Left renal pelvis (tissue), 4 donors: ENCODE data around the gene GPATCH8. TPM values are rescaled to one million over a fixed set of nuclear protein-coding genes. Genes with fewer than 3 reads are reported as not detected.

Experiments
- DNase-seq, 4 donors: peaks; one replicate each; pipeline ENCODE4 v3.0.0-alpha.2; 2013; ENCODE audit warnings: low read depth in 4 of 4, low spot score in 3 of 4
- polyA plus RNA-seq, 4 donors: library from polyadenylated mRNA; unstranded; fragments of 120-200 nt; gene quantifications; one replicate each; pipeline ENCODE4 v1.2.1, GENCODE V29; 2013; ENCODE audit not compliant: insufficient read length in 4 of 4

GPATCH8 gene
- polyA plus RNA-seq, 4 donors = 43.4 to 53.8 (median 47.0) TPM

DNA sequence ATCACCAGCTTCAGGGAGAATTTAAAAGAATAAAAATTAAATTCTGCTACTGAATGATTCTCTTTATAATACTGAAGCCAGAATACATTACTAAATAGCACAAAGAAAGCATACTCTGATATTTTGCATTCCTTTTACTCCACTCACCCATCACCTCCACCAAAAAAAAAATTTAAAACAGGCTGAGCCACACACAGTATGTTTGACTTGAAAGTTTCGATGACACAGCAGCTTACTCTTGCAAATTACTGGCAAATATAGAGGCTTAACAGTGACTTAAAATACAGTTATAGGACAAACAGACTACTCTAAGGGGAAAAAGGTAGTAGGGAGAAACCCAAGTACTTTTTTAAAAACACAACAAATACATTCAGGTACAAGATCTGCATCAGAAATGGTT lies 39.2 kb downstream of the GPATCH8 start:
- no peak for DNase-seq

DNA sequence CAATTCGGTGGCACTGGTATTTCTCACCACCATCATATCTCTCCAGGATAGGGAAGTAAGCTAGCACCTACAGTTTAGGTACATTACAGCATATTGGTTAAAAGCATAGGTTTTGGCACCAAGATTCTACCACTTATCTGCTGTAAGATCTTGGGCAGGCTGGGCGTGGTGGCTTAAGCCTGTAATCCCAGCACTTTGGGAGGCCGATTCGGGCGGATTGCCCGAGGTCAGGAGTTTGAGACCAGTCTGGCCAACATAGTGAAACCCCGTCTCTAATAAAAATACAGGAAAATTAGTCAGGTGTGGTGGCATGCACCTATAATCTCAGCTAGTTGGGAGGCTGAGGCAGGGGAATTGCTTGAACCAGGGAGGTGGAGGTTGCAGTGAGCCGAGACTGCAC lies 51.4 kb downstream of the GPATCH8 start:
- DNase-seq = no peak

DNA sequence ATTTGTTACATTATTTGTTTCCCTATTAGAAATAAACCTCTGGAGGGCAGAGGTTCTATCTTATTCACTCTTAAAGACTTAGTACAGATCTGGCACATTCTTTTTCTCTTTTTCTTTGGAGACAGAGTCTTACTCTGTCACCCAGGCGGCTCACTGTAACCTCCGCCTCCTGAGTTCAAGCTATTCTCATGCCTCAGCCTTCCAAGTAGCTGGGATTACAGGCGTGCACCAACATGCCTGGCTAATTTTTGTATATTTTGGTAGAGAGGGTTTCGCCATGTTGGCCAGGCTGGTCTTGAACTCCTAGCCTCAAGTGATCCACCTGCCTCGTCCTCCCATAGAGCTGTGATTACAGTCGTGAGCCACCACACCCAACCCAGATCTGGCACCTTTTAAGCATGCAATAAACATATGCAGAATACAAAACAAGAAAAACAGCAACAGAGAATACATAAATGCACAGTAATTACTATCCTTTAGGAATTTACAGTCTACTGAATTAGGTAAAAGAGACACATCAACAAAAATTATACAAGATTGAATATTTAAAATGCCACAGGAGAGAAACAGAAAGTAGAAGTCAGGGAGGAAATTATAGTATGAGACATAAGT lies 52.1 kb downstream of the GPATCH8 start:
- no peak for DNase-seq

DNA sequence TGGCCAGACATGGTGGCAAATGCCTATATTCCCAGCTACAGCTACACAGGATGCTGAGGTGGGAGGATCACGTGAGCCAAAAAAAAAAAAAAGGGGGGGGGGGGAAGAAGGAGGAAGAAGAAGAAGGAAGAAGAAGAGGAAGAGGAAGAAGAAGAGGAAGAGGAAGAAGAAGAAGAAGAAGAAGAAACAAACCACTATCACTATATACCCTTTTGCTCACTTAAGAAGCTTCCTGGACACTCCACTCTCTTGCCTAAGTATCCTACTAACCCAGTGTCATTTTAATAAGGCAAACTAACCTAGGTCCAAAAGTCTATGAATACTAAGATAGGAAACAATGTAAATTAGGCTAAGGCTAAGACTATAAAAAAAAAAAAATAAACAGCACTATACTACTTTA lies 54.8 kb downstream of the GPATCH8 start:
- no peak for DNase-seq

DNA sequence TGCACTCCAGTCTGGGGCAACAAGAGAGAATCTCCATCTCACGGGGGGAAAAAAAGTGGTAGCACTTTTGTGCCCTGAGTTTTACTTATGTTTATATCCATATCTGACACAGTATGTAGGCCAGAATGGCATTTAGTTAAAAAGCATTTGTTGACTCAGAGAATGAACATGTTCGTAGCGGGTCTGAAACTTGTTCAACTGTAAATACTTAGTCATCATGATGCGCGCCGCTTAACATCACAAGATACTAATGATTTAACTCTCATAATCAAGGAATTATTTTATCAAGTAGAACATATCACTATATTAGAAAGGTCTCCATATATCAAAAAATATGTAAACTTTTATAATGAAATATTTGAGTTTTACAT lies 58.5 kb downstream of the GPATCH8 start:
- no peak for DNase-seq

DNA sequence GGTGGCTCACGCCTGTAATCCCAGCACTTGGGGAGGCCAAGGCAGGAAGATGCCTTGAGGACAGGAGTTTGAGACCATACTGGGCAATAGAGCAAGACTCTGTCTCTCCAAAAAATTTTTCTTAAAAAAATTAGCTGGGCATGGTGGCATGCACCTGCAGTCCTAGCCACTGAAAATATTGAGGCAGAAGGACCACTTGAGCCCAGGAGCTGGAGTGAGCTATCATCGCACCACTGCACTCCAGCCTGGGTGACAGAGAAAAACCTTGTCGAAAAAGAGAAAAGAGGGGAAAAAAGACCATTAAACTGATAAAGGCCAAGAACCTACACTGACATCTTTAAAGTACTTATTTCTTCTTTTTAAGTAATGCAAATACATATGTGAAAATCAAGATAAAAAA lies 60.4 kb downstream of the GPATCH8 start:
- no peak for DNase-seq

DNA sequence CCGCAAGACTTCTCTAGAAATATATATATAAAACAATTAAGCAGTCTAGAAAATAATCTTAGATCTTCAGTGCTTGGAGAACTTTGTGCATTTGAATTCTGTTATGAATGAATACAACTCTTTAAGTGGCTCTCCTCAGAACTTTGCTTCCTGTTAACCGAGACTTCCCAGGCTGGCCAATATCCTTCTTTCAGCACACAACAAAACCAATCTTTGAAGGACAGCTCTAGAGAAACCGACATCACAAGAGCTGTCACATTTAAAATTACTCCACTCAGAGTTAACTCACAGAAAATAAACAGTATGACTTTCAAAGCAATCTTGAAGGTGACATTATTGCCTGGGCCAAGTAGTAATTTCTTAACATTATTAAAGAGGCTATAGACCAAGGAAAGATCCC lies 64.0 kb downstream of the GPATCH8 start:
- no peak for DNase-seq

DNA sequence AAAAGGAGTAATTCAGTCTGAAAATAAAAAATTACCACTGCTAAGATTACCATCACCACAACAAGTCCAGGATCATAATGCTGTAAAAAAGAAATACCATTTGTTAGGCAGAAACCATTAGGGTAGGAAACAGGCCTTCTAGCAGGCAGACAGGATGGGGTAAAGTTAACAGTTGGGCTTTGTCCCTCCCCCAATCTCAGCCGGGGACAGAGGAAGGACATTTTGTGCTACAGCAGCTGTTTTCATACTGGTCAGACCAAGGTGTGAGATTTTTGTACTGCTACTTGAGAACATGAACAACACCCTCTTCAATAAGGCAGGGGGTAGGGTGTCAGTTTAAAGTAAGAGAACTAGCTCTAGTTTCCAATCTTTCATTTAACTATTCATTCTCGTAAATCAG lies 64.6 kb downstream of the GPATCH8 start:
- DNase-seq = no peak

DNA sequence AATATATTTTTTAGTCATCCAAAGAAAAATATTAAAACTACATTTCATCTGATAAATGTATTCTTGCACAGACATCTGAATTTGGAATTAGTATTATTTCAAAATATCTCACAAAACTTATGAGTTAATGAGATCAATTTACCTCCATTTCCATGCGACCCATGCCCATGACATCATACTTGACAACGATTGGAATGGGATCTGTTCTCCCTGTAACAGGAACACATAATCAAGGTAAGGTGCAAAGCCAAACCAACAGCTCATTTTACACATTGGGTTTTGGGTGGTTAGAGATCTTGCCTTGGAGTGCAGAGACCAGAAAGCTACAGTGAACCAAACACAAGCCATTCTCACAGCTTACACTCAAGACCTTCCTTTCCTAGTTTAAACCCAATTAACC lies 66.9 kb downstream of the GPATCH8 start:
- DNase-seq = no peak

DNA sequence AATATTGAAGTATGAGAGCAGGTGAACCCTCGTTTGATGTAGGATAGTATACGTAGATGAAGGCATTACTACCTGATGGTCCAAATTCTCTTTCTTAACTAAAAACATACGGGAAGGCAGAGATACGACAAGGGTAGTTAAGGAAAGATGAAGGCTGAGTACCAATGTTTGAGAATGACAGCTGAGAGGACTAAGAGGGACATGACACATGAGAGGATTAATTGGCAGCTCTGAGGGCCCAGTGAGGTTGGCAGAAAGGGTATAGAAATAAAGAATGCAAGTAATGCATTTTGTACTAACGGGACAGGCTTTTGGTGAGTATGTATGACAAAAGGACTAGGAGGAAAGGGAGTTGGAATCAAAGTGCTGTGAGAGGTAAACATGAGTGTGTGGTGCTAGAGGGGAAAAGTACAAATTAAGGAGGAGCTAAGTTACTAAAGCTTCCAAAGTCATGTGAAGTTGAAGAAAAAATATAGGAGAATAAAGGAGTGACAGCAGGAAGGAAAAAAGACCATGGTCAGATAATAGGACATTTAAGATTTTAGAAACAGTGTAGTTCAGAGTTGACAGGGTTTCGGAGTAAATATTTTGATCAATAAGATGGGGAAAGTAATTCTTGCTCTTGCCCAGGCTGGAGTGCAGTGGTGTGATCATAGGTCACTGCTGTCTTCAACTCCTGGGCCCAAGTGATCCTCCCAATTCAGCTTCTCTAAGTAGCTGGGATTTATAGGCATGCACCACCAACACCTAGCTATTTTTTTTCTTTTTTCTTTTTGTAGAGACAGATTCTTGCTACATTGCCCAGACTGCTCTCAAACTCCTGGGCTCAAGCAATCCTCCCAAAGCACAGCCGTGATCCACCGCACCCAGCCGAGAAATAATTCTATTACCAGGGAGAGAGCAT lies 70.7 kb downstream of the GPATCH8 start:
- DNase-seq = no peak

DNA sequence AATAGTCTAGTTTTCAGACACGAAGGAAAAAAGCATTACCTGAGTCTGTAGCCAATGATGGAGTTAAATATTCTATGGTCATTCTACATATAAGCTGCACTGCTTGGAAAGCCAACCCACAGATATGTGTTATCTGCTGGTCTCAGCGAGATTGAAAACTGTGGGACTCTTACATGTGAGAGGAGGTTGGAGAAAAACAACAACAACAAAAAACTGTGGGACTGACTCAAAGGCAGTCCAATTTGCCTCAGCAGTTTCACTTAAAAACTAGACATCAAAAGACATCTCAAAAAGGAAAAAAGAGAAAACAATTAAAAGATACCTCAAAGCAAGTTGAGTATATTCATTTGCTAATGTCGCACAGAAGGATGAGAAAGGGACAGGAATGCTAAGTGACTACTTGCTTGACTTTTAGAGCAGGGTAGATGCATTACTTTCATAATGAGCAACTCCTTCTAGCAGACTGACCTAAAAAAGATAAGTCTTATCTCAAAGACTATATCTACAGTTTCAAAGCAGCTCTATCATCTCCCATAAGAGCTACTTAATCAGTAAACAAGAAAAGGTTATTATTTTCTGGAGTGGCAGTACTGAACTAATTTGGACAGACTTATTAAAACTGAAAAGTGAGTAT lies 78.3 kb downstream of the GPATCH8 start:
- DNase-seq = no peak

DNA sequence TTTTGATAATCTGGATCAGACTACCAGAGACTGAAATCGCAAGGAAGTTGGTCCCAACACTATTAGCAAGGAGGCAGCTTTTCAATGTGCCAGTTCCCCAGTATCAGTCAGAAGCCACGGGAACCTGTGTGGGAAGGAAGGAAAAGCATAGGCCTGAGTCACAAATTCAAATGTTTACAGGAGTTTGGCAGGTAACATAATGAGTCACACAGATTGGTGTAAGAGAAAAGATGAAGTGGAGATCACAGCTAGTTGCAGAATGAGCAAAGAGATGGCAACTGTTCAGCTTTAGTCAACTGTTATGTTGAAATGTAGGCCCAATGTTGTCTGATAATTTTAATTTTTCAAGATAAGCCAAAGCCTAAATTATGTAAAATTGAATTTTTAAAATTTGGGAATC lies 85.7 kb downstream of the GPATCH8 start:
- DNase-seq = no peak

DNA sequence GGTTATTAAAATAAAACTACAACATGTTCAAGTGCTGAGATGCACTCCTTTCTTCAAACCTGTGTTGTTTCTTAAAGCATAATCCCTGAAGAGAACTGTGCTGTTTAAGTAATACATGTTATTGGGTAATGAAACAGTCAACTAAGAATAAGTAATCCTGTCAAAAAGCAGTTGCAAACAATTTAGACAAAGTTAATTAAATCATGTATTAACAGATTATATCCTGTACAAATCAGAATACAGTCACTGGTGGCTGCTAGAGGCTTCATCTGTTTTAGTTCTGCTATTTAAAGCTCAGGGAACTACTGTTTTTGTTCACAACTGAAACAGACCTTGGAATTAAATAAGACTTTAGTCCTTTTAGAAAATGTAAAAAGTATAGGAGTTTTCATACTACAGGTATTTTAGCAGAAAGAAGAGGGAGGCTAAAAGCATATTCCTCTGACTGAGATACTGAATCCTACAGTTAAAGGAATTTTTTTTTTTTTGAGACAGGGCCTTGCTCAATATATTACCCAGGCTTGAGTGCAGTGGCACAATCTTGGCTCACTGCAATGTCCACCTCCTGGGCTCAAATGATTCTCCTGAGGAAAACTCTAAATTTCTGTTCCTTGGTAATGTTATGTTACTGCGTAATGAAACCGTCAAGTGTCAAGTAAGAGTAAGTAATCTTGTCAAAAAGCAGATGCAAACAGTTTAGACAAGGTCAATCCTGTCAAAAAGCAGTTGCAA lies 86.5 kb downstream of the GPATCH8 start:
- no peak for DNase-seq

DNA sequence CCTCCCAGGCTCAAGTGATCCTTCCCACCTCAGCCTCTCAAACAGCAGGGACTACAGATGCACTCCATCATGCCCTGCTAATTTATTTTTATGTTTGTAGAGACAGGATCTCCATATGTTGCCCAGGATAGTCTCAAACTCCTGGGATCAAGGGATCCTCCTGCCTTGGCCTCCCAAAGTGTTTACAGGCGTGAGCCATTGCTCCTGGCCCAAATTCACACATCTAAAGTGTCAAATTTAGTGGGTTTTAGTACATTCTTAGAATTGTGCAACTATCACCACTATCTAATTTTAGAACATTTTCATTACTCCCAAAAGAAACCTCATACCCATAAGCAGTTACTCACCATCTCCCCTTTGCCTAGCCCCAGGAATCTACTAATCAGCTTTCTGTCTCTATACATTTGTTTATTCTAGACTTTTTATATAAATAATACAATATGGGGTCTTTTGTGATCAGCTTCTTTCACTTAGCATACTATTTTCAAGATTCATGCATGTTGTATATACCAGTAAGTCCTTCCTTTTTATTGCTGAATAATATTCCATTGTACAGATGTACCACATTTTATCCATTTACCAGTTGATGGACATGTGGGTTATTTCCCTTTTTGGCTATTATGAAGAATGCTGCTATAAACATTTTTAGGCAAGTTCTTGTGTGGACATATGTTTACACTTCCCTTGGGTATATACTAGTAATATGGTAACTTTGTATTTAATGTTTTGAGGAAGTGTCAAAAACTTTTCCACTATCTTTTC lies 88.6 kb downstream of the GPATCH8 start:
- DNase-seq = no peak

DNA sequence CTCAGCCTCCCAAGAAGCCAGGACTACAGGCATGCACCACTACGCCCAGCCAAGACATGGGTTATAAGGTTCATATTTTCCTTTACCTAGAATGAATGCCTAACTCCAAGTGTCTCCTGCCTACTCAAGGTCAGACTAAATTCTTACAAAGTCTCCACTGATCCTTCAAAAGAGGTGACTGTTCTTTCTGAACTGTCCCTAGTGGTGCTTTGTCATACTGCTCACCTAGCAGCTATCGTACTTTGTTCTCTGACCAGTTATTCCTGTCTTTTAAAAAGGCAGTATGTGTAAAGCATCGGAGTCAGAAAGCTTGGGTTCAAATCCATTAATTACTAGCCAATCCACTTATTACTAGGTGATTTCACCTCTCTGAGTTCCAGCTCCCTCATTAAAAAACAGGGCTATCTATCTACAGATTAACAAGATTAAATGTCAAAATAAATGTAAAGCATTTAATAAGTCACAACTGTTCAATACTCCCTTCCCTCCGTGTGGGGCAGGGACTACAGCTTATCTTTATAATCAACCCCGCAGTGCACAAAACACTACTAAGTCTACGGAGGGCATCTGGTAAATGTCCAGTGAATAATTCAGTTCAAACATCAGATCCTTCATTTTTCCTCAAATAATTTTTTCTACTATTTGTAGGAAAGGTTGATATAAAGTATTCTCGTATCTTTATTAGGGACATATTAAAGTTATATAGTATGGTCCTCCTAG lies 93.7 kb downstream of the GPATCH8 start:
- no peak for DNase-seq

DNA sequence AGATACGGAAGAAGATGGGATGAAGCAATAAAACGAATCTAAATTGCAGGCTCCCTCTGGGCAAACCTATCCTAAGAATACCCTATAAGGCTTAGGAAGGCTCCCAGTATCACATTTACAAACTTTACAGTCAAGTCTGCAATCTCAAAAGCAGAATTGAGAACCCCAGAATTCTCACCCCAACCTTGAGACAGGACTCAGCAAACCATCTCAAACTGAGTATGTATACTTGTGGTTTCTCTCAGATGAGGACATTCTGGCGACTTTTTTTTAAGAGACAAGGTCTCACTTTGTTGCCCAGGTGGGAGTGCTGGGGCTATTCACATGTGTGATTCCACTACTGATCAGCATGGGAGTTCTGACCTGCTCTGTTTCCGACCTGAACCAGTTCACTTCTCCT lies 94.4 kb downstream of the GPATCH8 start:
- no peak for DNase-seq

DNA sequence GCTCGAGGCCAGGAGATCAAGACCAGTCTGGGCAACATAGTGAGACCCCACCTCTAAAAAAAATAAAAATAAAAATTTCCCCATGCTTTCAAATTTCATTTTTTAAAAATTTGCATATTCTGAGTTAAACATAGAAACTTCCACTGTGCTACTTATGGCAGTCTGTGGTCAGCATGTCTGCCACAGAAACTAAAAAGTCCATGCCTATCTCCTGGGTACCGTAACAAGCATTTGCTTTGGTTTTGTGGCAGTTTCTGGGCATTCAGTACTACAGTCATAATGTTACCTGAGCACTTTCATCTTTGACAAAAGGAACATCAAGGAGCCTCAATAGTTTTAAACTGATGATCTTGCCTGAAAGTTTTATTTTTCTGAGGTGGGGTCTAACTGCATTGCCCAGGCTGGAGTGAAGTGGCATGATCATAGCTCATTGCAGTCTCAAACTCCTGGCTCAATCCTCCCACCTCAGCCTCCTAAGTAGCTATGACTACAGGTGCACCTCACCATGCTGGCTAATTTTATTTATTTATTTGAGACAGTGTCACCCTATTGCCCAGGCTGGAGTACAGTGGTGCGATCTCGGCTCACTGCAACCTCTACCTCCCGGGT lies 100.5 kb downstream of the GPATCH8 start:
- no peak for DNase-seq

DNA sequence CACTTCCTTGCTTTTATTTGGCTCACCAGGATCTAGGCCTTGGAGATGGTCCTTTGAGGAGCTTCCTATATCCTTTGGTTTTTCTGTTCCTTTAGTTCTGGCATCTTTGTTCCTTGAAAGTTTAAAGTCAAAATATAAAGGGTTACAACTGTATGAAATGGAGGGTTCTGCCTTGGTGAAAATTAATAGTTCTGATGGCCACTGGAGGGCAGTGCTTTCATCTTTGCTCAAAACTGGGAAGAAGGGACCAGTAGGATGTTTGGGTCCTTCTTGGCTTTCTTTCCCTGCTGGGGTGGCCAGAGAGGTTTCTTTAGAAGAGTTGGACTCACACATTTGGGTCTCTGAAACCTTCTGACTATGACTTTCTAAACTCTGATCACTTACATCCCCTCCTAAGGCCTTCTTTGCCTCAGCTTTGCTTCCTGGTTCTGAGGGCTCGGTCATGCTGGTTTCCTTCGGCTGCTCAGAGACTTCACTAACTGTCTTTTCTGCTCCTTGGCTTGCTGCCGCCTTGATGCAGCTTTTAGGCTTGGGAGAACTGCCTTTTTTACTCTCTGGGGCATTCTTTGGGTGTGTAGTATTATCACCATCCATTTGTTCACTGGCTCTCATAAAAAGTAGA lies 102.9 kb downstream of the GPATCH8 start:
- DNase-seq = no peak
